AG09309 (cell line): ENCODE results near the gene NUP93.

ENCODE experiments used
- DNase-seq: peaks from one replicate; pipeline ENCODE4 v3.0.0-alpha.2; 2010; ENCODE audit warnings: low read depth
- H3K4me3 ChIP-seq: 2 replicates; pipeline ENCODE4 v1.5.1; 2011; ENCODE audit warnings: mild to moderate bottlenecking, low read depth, low read length, moderate library complexity; ENCODE audit not compliant: control insufficient read depth
- CTCF ChIP-seq: IDR thresholded peaks from 2 replicates; pipeline ENCODE4 v1.5.1; 2011; ENCODE audit warnings: mild to moderate bottlenecking, low read depth, low read length, inconsistent platforms; ENCODE audit not compliant: insufficient read depth, control insufficient read depth; ENCODE audit errors: missing control alignments

The NUP93 gene

DNA sequence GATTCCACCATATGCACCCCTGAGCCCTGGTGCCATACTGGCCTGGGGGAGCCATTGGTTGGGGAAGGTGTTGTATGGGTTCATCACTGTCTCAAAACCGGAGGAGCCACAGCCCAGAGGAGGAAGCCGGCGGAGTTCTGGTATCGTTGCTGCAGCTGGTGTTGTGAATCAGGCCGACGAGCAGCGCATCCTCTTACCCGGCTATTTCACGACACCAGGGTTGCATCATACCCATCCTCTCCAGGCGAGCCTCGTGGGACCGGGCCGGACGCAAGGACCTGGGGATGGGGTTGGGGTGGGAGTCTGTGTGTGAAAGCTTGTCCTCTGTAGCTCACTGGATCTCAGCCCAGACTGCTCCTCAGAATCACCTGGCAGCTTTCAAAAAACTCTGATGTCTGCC lies 128.4 kb downstream of the NUP93 start:
- no peak for TF ChIP-seq CTCF
- no peak for DNase-seq
- no peak overlapping the region for H3K4me3 ChIP-seq

DNA sequence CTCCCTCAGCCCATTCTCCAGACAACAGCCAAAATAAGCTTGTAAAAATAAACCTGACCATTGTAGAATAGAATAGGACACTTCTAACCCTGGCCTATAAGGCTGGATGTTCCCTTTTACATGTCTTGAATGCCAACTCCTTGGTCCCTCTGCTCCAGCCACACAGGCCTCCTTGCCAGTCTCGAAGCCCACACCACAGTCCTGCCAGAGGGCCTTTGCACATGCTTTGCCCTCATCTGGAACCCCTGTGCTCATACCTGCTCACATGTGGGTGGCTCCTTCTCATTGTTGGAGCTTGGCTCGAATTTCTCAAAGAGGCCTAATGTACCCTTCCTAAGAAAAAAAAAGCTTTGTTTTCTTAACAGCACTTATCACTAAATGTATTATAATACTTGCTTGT lies 129.7 kb downstream of the NUP93 start:
- no peak overlapping the region for H3K4me3 ChIP-seq
- DNase-seq, result no peak
- no peak for TF ChIP-seq CTCF

GRCh38 chr16:56860226-56861020 lies 130.5 kb downstream of the NUP93 start:
- TF ChIP-seq CTCF, result no peak
- no peak overlapping the region for H3K4me3 ChIP-seq
- DNase-seq, result no peak

DNA sequence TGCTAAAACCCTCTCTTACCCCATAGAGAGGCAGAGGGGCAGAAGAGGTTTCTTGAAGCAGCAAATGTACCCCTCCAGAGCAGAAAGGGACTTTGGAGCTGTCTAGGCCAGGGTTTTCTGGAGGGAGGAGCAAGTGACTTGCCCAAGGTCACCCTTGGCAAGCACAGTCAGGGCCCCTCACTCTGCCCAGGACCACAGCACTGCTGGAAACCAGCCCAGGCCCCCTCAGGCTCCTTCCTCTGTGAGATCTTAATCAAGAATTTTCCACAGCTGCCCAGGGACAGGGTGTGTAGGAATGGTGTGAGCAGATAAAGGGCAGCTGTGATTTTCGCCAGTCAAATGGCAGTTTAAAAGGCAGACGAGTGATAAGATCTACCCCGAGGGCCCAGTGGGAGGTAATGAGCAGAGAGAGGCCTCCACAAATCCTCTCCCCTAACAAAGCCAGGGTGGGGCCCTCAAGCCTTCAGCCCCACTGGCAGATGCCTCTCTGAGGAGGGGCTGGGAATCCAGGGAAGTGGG lies 131.2 kb downstream of the NUP93 start:
- no peak for TF ChIP-seq CTCF
- DNase-seq, result no peak
- H3K4me3 ChIP-seq, result no peak overlapping the region

GRCh38 chr16:56861756-56862155 lies 131.8 kb downstream of the NUP93 start:
- no peak for TF ChIP-seq CTCF
- DNase-seq, result no peak
- no peak overlapping the region for H3K4me3 ChIP-seq

GRCh38 chr16:56862776-56863175 lies 132.8 kb downstream of the NUP93 start:
- no peak overlapping the region for H3K4me3 ChIP-seq
- no peak for DNase-seq
- no peak for TF ChIP-seq CTCF

- H3K4me3 ChIP-seq, result no peak within 1 kb of the TSS
- TF ChIP-seq CTCF, result no peak
- no peak for DNase-seq
Measured at GRCh38 chr16:56864960-56865359, 135.0 kb downstream of the NUP93 start, which contains the start of gene SLC12A3. TSS of gene SLC12A3 (plus strand) at chr16:56865207. CDS start at chr16:56865236, 29 bp downstream.
